HG03196 (cell line): Measurements from ENCODE around the gene LY6G5B.
"Not testable (repeated sequence)": the region's sequence is repeated elsewhere in the genome, so short reads cannot be mapped to it uniquely, and the experiment has no call there.

ENCODE experiments used
- ATAC-seq: cut with Tn5 transposase; IDR thresholded peaks from one replicate; pipeline ENCODE4 v1.9.1; 2021; ENCODE audit not compliant: unreplicated experiment

Gene LY6G5B

DNA sequence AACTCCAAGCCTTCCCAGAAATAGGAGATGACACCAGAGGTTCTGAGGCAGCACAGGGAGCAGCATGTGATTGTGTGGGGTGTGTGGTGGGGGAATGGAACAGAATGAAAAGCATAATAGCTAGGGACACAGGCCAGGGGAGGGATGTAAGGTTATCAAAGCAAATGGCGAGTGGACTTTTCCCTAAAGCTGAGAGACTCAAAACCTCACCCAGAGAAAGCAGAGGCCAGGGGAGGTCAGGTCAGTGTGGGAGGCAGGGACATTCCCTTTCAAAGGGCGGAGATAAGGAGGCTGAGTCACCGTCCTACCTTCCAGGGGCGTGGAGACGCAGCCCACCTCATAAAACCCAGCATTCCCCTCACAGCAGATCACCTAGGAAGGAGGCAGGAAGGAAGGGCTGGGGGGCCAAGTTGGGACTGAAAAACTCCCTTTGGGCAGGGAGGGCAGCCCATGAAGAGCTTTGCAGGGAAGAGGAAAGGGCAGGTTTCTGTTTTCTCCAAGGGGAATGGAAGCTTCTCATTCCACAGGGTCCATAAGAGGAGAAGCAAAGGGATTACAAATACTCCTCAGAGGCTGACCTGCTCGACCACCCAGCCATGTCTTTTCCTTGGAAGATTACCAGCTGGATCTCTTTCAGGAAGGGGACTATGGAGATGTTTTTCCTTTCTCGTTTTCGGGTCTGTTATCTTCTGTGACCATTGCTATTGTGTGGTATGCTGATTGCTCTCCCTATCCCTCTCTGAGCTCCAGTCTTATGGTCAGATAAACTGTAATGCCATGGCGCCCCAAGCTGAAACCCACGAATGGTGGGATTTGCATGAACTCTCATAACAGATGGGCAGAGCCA, 20.7 kb downstream of the LY6G5B start:
- ATAC-seq, result no peak

DNA sequence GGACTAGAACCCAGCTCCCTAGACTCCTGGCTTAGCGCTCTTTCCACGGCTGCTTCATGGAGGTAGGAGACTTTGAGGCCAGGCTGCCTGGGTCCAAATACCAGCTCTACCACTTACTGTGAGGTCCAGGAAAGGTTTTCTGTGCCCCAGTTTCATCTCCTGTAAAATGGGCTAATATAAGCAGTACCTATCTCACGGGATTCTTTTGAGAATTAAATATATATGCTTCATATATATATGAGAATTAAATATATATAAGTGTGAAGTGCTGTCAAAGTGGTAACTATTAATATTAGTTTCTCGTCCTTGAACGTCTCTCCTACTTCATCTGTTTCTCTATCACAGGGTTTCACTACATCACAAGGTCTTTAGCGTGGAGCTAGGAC, 21.3 kb downstream of the LY6G5B start:
- no peak for ATAC-seq

DNA sequence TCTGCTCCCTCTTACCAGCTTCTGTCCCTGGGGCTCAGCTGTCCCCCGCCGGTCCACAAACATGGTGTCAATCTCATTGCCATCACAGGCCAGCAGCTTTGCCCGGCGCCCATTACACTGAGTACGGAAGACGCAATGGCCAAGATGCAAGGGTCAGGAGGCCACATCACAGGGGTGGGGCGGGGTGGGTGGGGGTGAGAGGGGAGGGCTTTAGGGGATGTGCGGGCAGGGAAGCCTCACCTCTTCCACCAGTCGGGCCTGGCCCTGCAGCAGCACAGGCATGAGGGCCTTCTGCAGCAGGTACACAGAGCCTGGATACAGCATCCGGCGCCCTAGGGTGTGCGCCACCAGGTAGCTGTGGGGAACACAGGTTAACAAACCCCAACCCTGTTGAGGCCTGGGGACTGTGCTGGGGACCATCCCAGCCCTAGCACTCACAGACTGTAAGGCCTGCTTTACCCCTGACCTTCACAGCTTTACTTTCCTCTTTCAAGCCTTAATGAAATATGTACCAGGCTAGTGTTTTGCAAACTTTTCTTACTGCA, 21.9 kb downstream of the LY6G5B start:
- no peak for ATAC-seq

GRCh38 chr6:31692353-31692752, 22.6 kb downstream of the LY6G5B start:
- no peak for ATAC-seq

GRCh38 chr6:31692886-31693285, 23.1 kb downstream of the LY6G5B start:
- ATAC-seq, result no peak

- no peak for ATAC-seq
Observed at GRCh38 chr6:31693535-31693934, 23.8 kb downstream of the LY6G5B start.

DNA sequence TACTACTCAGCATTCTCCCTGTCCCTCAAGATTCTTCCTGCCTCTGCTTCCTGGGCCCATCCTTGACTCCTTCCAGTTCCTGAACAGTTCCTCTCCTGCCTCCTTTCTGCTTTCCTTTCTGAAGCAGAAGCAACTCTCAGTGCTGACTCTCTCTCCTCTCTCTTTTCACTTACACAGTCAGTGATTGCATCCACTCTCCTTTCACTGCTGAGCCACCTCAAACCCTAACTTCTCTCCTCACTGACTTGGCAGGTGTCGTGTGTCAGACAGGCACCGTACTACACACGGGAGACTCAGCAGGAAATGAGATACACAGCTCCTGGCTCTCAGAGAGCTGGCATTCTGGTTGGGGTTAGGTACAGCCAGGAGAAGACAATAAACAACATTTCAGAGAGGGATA, 27.8 kb downstream of the LY6G5B start:
- ATAC-seq, result no peak

DNA sequence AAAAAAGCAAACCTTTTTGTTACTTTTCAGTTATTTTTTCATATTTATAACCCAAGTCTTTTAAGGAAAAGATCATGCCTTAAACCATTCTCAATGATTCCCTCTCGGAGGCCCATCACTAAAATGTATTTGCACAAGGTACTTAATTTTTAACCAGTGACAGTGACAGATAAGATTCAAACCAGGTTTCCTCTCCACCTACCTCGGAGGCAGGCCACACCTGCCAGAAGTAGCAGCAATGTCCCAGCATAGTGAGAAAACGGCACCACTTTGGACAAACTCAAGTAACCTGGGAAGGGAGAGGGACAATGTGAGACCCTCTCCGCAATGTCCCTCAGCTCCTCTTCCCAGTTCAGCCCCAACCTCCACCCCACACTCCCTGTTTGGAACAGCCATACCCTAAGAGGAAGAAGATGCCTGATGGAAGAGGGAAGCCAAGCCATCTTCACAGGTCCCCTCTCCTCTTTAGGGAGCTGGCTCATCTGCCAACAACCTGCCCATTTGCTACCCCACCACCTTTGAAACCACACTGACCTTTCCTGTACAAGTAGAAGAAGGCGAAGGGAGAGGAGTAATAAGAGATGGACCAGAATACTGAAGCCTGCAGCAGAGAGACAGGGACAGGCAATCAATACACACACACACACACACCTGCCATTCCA, 31.1 kb downstream of the LY6G5B start:
- no peak for ATAC-seq

DNA sequence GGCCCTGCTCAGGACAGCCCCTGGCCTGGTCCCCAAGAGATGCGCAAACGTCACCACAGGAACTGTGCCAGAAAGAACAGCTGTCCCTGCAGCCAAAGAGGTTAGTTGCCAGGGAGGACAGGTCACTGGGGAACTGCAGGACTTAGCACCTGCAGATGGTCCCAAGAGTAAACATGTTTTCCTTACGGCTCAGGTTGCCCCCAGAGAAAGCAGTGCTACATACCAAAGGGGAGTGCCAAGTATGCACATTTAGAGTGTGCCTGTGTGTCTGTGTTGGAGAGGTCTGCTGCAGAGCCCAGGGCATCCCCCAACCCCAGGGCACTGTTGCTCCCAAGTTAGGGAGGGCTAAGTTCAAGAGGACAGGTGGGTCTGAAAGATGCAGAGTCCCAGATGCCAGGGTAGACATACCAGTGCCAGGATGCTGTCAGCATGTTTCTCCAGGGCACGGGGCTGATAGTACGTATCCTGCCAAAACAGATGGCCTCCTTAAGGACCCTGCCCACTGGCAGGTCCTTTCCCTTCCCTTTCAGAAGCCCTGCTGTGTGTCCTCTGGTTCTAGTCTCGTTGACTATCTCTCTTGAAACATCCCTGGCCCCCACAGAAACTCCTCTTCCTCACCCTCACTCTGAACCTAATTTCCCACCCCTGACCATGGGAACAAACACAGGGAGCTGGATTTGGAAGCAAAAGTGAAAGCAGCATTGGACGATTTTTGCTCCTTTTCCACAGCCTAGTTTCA, 32.1 kb downstream of the LY6G5B start:
- ATAC-seq, result no peak

DNA sequence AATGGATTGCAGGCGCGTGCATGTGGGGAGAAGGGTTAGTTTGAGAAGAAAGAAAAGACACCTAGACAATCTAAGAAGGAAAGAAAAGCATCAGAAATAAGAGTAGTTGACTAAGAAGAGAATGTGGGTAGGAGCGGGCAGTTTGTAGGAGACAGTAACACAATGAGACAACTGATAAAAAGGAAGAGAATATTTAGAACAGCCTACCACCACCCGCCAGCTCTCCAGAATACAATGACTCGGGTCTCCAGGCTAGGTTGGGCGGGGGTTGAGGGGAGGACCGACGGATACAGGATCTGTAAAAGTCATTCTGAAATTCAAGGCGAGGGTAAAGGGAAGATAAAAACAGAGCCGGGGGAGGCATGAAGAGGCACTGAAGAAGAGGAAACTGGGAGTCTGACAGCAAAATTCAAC, 32.6 kb downstream of the LY6G5B start:
- ATAC-seq, result no peak

DNA sequence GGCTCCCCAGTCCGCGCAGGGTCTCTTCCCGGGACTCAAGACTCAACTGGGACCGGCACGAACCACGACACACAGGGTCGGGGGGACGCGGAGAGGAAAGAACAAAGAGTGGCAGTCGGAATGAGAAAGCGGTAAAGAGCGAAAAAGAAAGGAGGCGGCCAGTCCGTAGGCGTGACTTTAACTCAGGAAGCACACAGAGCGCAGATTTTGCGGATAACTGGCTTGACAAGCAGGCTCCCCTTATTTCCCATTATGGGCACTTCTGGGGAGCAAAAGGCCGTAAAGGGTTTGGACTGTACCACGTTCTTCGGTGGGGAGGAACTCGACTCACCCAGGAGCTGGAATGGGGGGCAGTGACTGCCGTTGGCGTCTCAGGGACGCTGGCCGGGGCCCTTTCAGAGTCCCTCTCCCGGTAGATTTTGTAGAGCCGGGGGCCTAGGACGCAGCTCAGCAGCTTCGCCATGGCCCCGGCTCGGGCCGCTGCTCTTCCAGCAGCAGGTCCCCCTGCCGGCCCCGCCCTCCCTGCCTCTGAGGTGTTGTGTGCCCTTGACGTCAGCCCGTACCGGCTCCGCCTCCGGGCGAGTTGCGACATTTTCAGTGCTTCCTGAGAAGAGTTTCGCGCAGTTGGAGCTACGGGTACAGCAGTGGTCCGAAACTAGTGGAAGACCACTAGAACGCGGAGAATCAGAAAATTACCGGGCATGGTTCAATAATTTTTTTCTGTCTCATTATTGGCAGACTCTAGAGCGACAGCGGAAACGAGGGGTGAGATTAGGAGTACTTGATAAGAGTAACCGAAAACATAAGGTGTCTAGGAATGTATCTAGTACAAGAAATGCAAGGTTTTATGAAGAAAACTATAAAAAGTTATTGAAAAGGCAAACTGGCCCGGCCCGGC, 33.3 kb downstream of the LY6G5B start, which contains the start of gene ABHD16A:
Gene ABHD16A, minus strand, starts transcription at position 506 of the 898 bp plus-strand sequence. Its CDS starts 43 bp downstream, at position 463.
- peak; percentile 86 for ATAC-seq

- no peak for ATAC-seq
Observed at GRCh38 chr6:31705931-31706330, 36.2 kb downstream of the LY6G5B start.

DNA sequence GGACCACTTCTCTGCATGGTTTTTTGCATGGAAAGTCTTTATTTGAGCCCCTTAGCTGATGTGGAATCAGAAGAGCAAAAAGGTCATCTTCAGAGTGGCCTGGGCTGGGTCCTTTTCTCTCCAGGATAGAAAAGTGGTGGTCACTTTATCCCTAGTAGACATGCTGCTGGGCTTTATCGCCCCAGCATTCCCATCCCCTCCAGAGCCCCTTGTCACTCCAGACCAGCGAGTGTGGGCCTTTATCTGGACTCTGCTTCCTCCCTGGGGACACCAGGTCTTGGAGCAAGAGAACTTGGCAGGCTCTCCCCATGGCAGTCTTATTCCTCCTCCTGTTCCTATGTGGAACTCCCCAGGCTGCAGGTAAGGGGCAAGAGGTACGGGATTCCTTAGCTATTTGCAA, 36.8 kb downstream of the LY6G5B start, which contains the start of gene LY6G6F:
Gene LY6G6F, plus strand, starts transcription at position 268 of the 400 bp plus-strand sequence. Its CDS starts 41 bp downstream, at position 309.
- no peak for ATAC-seq

GRCh38 chr6:31707701-31708100, 37.9 kb downstream of the LY6G5B start:
- ATAC-seq, result no peak

DNA sequence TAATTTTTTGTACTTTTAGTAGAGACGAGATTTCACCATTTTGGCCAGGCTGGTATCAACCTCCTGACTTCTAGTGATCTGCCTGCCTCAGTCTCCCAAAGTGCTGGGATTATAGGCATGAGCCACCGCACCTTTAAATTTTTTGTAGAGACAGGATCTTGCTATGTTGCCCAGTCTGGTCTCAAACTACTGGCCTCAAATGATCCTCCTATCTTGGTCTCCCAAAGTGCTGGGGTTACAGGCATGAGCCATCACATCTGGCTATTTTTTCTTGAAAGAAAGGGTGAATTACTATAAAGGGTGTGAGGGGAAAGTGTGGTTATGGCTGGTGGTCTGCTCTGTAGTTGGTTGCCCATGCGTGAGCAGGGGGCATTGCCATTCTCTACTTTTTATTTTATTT, 38.4 kb downstream of the LY6G5B start:
- ATAC-seq, result no peak

DNA sequence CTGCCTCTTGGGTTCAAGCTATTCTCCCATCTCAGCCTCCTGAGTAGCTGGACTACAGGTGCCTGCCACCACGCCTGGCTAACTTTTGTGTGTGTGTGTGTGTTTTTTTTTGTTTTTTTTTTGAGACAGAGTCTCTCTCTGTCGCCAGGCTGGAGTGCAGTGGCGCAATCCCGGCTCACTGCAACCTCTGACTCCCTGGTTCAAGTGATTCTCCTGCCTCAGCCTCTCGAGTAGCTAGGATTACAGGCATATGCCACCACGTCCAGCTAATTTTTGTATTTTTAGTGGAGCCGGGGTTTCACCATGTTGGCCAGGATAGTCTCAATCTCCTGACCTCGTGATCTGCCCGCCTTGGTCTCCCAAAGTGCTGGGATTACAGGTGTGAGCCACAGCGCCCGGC, 39.4 kb downstream of the LY6G5B start:
- not testable (repeated sequence) for ATAC-seq

- ATAC-seq, result no peak
Observed at GRCh38 chr6:31710523-31711219, 40.9 kb downstream of the LY6G5B start.

- ATAC-seq, result no peak
Observed at GRCh38 chr6:31711233-31711632, 41.5 kb downstream of the LY6G5B start.

- no peak for ATAC-seq
Observed at GRCh38 chr6:31712296-31712695, 42.5 kb downstream of the LY6G5B start.

DNA sequence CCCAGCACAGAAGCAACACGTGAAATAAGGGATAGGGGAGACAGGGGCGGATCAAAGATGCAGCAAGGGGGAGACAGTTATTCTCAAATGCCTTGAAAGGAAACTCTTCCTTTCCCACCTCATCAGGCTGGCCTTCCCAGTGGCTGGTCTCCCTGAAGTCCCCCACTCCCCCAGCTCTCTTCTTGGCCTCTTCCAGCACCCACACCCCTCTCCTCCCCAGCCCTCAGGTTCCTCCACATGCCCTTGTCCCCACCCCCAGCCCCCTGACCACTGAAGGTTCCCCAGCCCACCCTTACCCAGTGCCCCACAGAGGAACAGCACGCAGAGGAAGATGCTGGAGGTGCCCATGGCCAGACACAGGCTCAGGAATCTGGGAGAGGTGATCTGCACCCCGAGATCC, 43.7 kb downstream of the LY6G5B start:
- ATAC-seq, result no peak
